Aorta (tissue), 5 donors: ENCODE measurements around the gene PLEK2. TPM values are rescaled to one million over a fixed set of nuclear protein-coding genes. Genes with fewer than 3 reads are reported as not detected.
A peak's percentile ranks its signal among the peaks of the same experiment; 100 is the strongest.

Experiments
- ATAC-seq: fragments of 200-7000 bp; cut with Tn5 transposase; one replicate; pipeline ENCODE4 v1.9.1; 2022; ENCODE audit warnings: moderate library complexity; ENCODE audit not compliant: low FRiP score
- DNase-seq, 2 donors: peaks; one replicate each; pipeline ENCODE4 v3.0.0-alpha.2; 2020
- H3K27ac ChIP-seq, 2 donors: one replicate each; pipeline ENCODE4 v1.5.1; 2013; ENCODE audit warnings: low read length in 2 of 2, mild to moderate bottlenecking in 2 of 2, moderate library complexity in 2 of 2, control low read depth in 1 of 2, inconsistent platforms in 1 of 2, low read depth in 1 of 2
- H3K27me3 ChIP-seq, 2 donors: one replicate each; pipeline ENCODE4 v1.6.1; 2013; ENCODE audit warnings: control low read depth in 1 of 2, low read length in 1 of 2, mild to moderate bottlenecking in 1 of 2, moderate library complexity in 1 of 2; ENCODE audit not compliant: insufficient read depth in 2 of 2, control insufficient read depth in 1 of 2
- H3K36me3 ChIP-seq, 2 donors: one replicate each; pipeline ENCODE4 v1.6.1; 2013; ENCODE audit warnings: control low read depth in 1 of 2, low read length in 1 of 2, mild to moderate bottlenecking in 1 of 2; ENCODE audit not compliant: insufficient read depth in 2 of 2, control insufficient read depth in 1 of 2
- H3K4me1 ChIP-seq, 2 donors: one replicate each; pipeline ENCODE4 v1.6.1; 2013; ENCODE audit warnings: low read length in 2 of 2, control low read depth in 1 of 2, mild to moderate bottlenecking in 1 of 2, moderate library complexity in 1 of 2; ENCODE audit not compliant: insufficient read depth in 2 of 2, control insufficient read depth in 1 of 2
- H3K4me3 ChIP-seq, 2 donors: one replicate each; pipeline ENCODE4 v1.5.1; 2013; ENCODE audit warnings: low read length in 2 of 2, control low read depth in 1 of 2, mild to moderate bottlenecking in 1 of 2
- H3K9me3 ChIP-seq: one replicate; pipeline ENCODE4 v1.6.1; 2013; ENCODE audit warnings: mild to moderate bottlenecking, low read length; ENCODE audit not compliant: control insufficient read depth
- WGBS, 2 donors: extraction: QIAGEN DNeasy Blood & Tissue Kit; methylation state at CpG; one replicate each; pipeline ENCODE4 v1.1.7; 2013; 5-methylcytosine and 5-hydroxymethylcytosine counted together
- intact Hi-C, 2 donors: fragments of 100-400 bp; cut with DNase I; formaldehyde crosslinking; loops; one replicate each; pipeline versions ENCODE4 v1.14.2 to v1.15.0; 2022
- polyA plus RNA-seq, 2 donors: library from polyadenylated mRNA; stranded (reverse); fragments of 200-250 nt; gene quantifications; one replicate each; pipeline ENCODE4 v1.2.3, GENCODE V29; 2013
- total RNA-seq, 2 donors: library from RNA; stranded (reverse); fragmentation: NEBNext Ultra II Directional; extraction: Animal tissue kit (Norgen Biotek cat#: 25700); gene quantifications; one replicate each; pipeline ENCODE4 v1.2.1, GENCODE V29; 2021
- donor health status: healthy with polysubstance abuse.
- donor health status: Bipolar disorder and iron deficiency.
- donor health status: DM: no; HTN: no; CAD: no.
- donor health status: DM: no; HTN: no; CAD: no.
- donor health status: DM: yes; HTN: yes; CAD: no.

The PLEK2 gene
- total and polyA plus RNA-seq, 4 donors, result 0.87 to 5.3 (median 1.6) TPM

DNA sequence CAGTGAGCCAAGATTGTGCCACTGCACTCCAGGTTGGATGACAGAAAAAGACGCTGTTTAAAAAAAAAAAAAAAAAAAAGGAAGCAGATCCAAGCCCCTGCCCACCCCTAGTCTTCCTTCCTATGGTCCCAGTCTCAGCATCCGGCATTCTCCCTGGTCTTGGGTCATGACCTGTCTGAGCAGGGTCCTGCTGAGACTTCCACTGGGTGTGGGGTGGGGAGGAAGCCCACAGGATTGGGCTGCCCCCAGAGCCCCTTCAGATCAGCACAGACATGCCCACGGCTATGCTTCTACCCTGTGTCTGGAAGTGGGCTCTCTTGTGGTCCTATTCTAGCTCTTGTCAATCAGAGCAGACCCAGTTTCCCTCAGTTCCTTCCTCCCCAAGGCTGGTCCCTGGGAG lies 12.6 kb upstream of the PLEK2 start:
- 42 to 46% methylated on average over 3 of the region's 3 CpGs for WGBS, 2 donors
- Histone ChIP-seq H3K9me3 (no peaks in the 10 kb centered on the region), H3K27ac (no peak overlapping the region), H3K36me3 (no peaks in the 10 kb centered on the region), H3K4me1 (no peaks in the 10 kb centered on the region), H3K27me3 (no peaks in the 10 kb centered on the region), H3K4me3 (no peak overlapping the region)
- DNase-seq (peak in 1 of 2 donors; percentile 3), ATAC-seq (no peak)
- intact Hi-C loops, result loop anchor here in 1 of 2 donors (10.0 kb wide), 1 partner anchor 280 kb away; the partner anchor contains the start of gene RDH12

DNA sequence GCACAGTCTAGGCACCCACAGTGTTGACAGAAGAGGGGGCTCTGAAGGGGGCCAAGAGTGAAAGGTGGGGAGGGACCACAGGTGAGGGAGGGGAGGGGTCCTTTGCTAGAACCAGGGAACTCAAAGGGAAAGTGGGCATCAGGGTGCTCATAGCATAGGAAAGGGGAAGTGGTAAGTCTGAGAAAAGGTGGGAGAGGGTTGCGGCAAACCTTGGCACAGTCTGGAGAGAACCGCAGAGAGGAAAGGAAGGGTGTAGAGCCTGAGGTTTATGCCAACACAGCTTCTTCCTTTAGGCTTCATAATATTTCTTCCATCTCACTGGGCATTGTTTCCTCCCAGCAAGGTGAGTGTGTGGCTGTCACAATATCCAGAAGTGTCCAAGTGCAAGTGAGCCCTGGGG lies 11.5 kb upstream of the PLEK2 start:
- no peaks in the 10 kb centered on the region for H3K4me1 ChIP-seq
- DNase-seq, result peak in 1 of 2 donors; percentile 15
- intact Hi-C loops, result loop anchor here in 1 of 2 donors (10.0 kb wide), 1 partner anchor 281 kb away; the partner anchor contains the start of gene RDH12
- H3K27me3 ChIP-seq, result no peaks in the 10 kb centered on the region
- no peak overlapping the region for H3K27ac ChIP-seq
- H3K36me3 ChIP-seq, result no peaks in the 10 kb centered on the region
- H3K4me3 ChIP-seq, result no peak overlapping the region
- ATAC-seq, result no peak
- 79 to 82% methylated on average over 2 of the region's 2 CpGs for WGBS, 2 donors
- no peaks in the 10 kb centered on the region for H3K9me3 ChIP-seq

DNA sequence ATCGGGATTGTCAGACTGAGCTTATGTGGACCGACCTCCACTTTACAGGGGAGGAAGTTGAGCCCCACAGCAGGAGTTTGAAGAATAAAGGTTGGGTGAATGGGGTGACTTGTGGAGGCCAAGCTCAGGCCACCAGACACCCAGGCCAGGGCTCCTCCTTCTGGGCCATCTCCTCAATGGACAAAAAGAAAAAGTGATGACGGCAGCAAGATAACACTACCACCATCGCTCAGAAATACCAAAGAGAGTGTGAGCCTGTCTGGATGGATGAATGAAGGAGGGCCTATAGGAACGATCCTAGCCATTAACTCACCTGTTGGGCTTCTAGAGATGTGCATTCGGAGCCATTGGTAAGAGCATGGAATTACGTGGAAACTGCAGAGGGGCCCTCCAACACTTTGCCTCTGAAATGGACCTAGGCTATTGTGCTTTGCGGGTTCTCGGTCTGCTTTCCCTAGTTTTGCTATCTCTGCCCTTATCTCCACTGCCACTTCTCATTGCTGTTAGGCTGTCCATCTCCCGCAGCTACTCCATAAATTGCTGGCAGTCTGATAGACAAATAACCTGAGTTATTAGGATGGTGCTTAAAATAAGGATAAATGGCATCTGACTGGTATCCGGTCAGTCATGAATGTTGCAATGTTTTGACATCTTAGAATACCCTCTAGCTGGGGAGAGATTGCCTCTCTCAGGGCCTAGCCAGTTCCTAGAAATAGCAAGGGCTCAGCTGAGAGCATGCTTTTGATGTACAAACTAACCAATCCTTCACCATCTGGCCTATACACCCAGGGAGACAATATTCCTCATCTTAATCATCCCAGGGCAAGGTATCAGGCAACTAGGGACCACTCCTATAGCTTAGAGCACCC lies 9.6 kb upstream of the PLEK2 start:
- Histone ChIP-seq H3K4me1 (no peaks in the 10 kb centered on the region), H3K27me3 (no peaks in the 10 kb centered on the region), H3K4me3 (no peak overlapping the region), H3K27ac (no peak overlapping the region), H3K9me3 (no peaks in the 10 kb centered on the region), H3K36me3 (no peaks in the 10 kb centered on the region)
- no peak for ATAC-seq
- intact Hi-C loops, result loop anchor here in 1 of 2 donors (10.0 kb wide), 1 partner anchor 283 kb away; the partner anchor contains the start of gene RDH12
- peak in 1 of 2 donors; percentile 9 for DNase-seq
- whole genome bisulfite sequencing, 2 donors, result 87 to 89% methylated on average over 11 of the region's 11 CpGs

DNA sequence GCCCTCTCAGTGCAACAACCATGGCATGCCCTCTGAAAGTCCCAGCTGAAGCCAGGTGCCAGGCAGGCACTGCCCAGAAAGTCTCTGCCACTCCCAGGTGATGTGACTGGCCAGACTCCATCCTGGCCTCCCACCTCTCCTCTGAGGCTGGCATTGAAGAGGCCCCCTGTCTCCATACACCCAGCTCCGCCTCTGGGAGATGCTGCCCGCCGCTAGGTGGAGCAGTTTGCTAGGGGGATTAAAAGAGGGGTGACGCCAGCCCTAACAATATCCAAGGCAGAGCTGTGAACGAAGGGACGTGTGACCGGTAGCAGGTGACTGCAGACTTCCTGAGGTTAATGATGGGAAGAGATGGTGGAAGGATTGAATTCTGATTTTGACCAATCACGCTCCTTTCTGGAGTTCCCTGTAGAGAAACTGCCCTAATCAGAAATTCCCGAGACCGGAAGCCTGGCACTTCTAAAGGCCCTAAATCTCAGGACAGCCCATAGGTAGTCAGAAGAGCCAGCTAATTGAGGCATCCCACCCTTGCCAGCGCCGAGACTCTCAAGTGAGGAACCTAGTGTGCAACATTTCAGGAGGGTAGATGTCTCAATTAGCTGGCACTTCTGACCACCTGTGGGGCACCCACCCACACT lies 8.3 kb upstream of the PLEK2 start:
- Histone ChIP-seq H3K36me3 (no peaks in the 10 kb centered on the region), H3K27me3 (no peaks in the 10 kb centered on the region), H3K27ac (no peak overlapping the region), H3K4me3 (no peak overlapping the region), H3K4me1 (no peaks in the 10 kb centered on the region), H3K9me3 (no peaks in the 10 kb centered on the region)
- DNase-seq (peak in 1 of 2 donors; percentile 50), ATAC-seq (no peak)
- WGBS, 2 donors, result 76% methylated on average over 12 of the region's 12 CpGs
- intact Hi-C loops, result loop anchor here in 1 of 2 donors (10.0 kb wide), 1 partner anchor 285 kb away; the partner anchor contains the start of gene RDH12

DNA sequence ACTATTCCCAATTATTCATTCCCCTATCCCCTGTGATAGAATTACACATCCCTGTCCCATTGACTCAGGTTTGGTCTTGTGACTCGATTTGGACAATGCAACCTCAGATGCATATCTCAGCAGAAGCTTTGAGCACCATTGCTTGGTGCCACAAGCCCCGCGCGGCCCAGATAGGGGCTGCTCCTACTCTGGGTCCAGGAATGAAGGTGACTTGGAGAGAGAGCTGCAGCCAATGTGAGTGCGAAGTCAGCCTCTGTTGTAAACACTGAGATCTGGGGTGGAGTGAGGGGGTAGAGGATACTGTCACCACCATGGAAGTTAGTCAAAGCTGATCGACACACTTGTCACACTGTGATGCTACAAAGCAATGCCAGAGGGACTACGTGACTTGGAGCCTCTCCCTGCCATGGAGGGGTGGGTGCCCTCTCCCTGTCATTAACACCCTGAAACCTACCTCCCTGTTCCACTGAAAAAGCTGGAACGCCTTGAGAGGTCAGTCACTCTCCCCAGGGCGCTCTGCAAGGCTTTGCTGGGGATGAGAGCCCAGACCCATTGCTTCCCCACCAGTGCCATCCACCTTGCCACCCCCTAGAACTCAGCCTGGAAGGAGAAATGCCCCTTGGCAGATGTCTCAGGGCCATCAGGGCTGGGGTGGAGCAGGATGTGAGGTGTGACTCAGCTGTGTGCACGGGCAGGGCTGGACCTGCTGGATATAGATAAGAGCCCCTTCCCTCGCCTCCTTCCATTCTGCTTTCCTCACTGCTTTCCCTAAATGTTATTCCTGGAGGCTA lies 6.6 kb upstream of the PLEK2 start:
- H3K4me3 ChIP-seq, result no peak overlapping the region
- intact Hi-C loops, result no loop called here
- 77% methylated on average over 11 of the region's 11 CpGs for WGBS, 2 donors
- H3K4me1 ChIP-seq, result no peaks in the 10 kb centered on the region
- no peaks in the 10 kb centered on the region for H3K9me3 ChIP-seq
- no peak for ATAC-seq
- H3K27ac ChIP-seq, result no peak overlapping the region
- no peaks in the 10 kb centered on the region for H3K36me3 ChIP-seq
- no peaks in the 10 kb centered on the region for H3K27me3 ChIP-seq
- DNase-seq, result peak in 1 of 2 donors; percentile 31

DNA sequence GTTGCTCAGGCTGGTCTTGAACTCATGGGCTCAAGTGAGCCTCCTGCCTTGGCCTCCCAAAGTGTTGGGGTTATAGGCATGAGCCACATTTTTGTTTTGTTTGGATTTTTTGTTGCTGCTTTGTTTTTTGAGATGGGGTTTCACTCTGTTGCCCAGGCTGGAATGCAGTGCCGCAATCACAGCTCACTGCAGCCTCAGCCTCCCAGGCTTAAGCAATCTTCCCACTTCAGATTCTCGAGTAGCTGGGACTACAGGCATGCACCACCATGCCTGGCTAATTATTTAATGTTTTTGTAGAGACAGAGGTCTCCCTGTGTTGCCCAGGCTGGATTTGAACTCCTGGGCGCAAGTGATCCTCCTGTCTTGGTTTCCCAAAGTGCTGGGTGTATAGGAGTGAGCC lies 5.7 kb upstream of the PLEK2 start:
- peak in 1 of 2 donors; percentile 12 for DNase-seq
- ATAC-seq, result no peak
- Histone ChIP-seq H3K36me3 (no peaks in the 10 kb centered on the region), H3K4me1 (no peaks in the 10 kb centered on the region), H3K27ac (no peak overlapping the region), H3K9me3 (no peaks in the 10 kb centered on the region), H3K4me3 (no peak overlapping the region), H3K27me3 (no peaks in the 10 kb centered on the region)
- intact Hi-C loops, result no loop called here
- WGBS, 2 donors, result 64 to 77% methylated on average over 3 of the region's 3 CpGs

DNA sequence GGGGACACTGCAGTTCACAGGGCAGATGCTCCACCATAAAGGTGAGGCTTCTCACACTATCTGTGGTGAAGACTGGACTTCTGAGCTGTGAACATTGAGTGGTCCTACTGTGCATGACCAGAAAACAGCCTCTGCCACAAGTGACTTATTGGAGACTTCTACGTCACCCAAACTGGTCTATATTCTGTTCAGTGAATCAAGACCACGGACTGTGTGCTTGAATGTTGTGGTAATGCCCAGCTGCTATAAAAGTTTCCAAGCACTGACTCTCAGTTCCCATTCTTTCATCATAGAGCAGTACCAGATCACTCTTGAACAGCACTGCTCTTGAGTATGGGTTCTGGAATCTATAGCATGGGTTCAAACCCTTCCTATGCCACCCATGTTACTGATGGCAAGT lies 4.8 kb upstream of the PLEK2 start:
- Histone ChIP-seq H3K36me3 (no peaks in the 10 kb centered on the region), H3K27me3 (no peaks in the 10 kb centered on the region), H3K4me1 (no peaks in the 10 kb centered on the region), H3K9me3 (no peaks in the 10 kb centered on the region), H3K4me3 (no peak overlapping the region), H3K27ac (no peak overlapping the region)
- intact Hi-C loops, result no loop called here
- no peak for DNase-seq
- ATAC-seq, result no peak
- 85 to 86% methylated on average over 2 of the region's 2 CpGs for WGBS, 2 donors

DNA sequence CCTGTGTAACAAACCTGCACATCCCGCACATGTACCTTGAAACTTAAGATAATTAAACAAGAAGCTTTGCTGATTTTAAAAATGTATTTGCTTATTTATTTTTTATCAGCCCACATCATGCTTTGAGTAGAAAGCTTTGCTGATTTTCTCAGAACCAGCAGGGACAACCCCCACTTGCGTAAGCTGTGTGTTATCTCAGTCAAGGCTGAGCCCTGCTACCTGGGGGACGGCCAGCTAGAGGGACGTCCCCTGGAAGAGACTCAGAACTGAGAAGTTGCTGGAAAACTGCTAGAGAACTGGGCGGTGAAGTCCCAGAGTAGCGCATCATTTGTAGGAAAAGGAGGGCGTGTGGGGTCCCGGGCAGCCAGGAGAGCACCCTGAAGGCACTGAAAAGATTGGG lies 4.1 kb upstream of the PLEK2 start:
- intact Hi-C loops, result no loop called here
- no peak overlapping the region for H3K4me3 ChIP-seq
- H3K4me1 ChIP-seq, result no peaks in the 10 kb centered on the region
- no peaks in the 10 kb centered on the region for H3K9me3 ChIP-seq
- H3K36me3 ChIP-seq, result no peaks in the 10 kb centered on the region
- H3K27ac ChIP-seq, result no peak overlapping the region
- peak in 1 of 2 donors; percentile 36 for DNase-seq
- no peaks in the 10 kb centered on the region for H3K27me3 ChIP-seq
- 58 to 64% methylated on average over 8 of the region's 8 CpGs for WGBS, 2 donors
- no peak for ATAC-seq
